NT2/D1 (cell line): ENCODE results near the gene KRCC1.
"Not testable (repeated sequence)": the region's sequence is repeated elsewhere in the genome, so short reads cannot be mapped to it uniquely, and the experiment has no call there.

ENCODE experiments used
- DNase-seq: peaks from one replicate; pipeline ENCODE4 v3.0.0-alpha.2; 2011; ENCODE audit warnings: low read depth, low spot score
- H3K27me3 ChIP-seq: 2 replicates; pipeline ENCODE4 v1.6.0; 2011; ENCODE audit warnings: mild to moderate bottlenecking; ENCODE audit not compliant: insufficient read length, insufficient read depth
- H3K36me3 ChIP-seq: 2 replicates; pipeline ENCODE4 v1.6.1; 2011; ENCODE audit warnings: mild to moderate bottlenecking, low read length, mixed read lengths; ENCODE audit not compliant: insufficient read depth, insufficient read length
- H3K4me1 ChIP-seq: 2 replicates; pipeline ENCODE4 v1.5.1; 2011; ENCODE audit not compliant: insufficient read depth, insufficient read length
- H3K4me3 ChIP-seq: 2 replicates; pipeline ENCODE4 v1.5.1; 2011; ENCODE audit warnings: low read depth; ENCODE audit not compliant: insufficient read length
- H3K9ac ChIP-seq: 2 replicates; pipeline ENCODE4 v1.6.0; 2011; ENCODE audit warnings: low read depth; ENCODE audit not compliant: insufficient read length
- H3K9me3 ChIP-seq: 2 replicates; pipeline ENCODE4 v1.5.1; 2011; ENCODE audit warnings: mild to moderate bottlenecking, low read length; ENCODE audit not compliant: insufficient read depth
- SUZ12 ChIP-seq: IDR thresholded peaks from 2 replicates; pipeline ENCODE4 v1.6.1; 2011; ENCODE audit not compliant: insufficient read length, insufficient read depth; ENCODE audit errors: extremely low read depth
- YY1 ChIP-seq: IDR thresholded peaks from 2 replicates; pipeline ENCODE4 v1.6.1; 2011; ENCODE audit not compliant: insufficient read length, insufficient read depth
- ZNF274 ChIP-seq: IDR thresholded peaks from 2 replicates; pipeline ENCODE4 v1.6.1; 2011; ENCODE audit warnings: mild to moderate bottlenecking, low read depth, low read length

KRCC1 gene

DNA sequence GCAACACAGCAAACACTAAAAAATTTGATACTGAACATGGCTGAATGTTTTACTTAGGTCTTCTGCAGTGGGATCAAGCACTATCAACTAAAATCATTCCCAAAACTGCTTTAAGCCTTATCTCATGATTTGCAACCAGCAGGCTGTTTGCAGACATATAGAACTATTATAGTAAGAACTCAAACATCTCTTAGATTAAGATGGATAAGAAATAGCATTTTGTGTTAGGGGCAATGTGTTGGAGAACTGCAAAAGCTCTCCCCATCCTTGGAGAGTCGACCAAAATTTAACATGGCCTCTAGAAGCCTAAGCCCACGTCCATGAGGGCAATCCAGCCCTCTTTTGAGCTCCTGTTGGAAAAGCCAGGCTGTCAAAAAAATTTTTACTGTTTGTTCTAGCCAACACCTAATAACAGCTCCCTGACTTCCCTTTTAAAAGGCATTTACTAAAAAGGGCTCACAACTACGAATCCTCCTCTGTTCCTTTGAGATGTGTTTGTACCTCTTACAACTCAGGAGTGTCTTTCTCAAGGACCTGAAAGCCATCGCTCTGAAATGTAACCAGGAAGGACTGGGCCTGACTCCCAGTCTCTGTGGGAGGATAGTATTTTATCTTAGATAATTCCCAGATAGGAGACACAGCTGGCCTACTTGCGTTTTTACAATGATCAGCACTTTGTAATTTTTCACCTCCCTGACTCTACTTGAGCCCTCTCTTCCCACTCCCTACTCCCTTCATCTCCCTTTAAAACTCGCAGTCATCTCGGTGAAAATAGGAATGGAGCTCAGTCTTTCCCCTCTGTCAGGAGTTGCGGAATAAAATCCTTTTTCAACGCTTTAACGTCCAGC, 1.4 kb downstream of the KRCC1 start:
- H3K9ac ChIP-seq: peak overlapping the region; percentile 87
- H3K9me3 ChIP-seq: no peaks in the 10 kb centered on the region
- no peaks in the 10 kb centered on the region for H3K27me3 ChIP-seq
- TF ChIP-seq YY1 (no peak), ZNF274 (no peak), SUZ12 (no peak)
- peaks cover 31% of the 10 kb centered on the region for H3K36me3 ChIP-seq
- no peaks in the 10 kb centered on the region for H3K4me1 ChIP-seq
- DNase-seq: no peak
- peak overlapping the region; percentile 79 for H3K4me3 ChIP-seq

- no peak overlapping the region for H3K4me3 ChIP-seq
- H3K9ac ChIP-seq: no peak overlapping the region
- H3K9me3 ChIP-seq: no peaks in the 10 kb centered on the region
- no peaks in the 10 kb centered on the region for H3K27me3 ChIP-seq
- TF ChIP-seq YY1 (no peak), SUZ12 (no peak), ZNF274 (no peak)
- peaks cover 33% of the 10 kb centered on the region for H3K36me3 ChIP-seq
- H3K4me1 ChIP-seq: no peaks in the 10 kb centered on the region
- no peak for DNase-seq
Observed at GRCh38 chr2:88053296-88053695, 2.3 kb downstream of the KRCC1 start.

DNA sequence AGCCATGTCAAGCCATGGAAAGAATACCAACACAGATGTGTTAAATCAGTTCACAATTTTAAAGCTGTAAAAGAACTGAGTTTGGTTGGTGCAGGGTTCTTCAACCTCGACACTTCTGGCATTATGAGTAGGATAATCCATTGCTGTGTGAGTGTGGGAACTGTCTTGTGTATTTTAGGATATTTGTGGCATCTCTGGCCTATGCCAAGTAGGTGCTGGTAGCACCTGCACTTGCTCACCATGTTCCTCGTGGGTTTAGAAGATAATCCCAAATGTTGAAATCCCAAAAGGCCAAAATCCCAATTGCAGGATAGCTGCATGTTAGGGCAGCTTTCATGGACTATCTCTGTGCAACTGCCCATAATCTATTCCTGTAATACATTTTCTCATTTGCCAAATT, 3.8 kb downstream of the KRCC1 start:
- no peak for TF ChIP-seq YY1
- TF ChIP-seq SUZ12: no peak
- no peak for TF ChIP-seq ZNF274

GRCh38 chr2:88049622-88050021, 6.0 kb downstream of the KRCC1 start:
- peaks cover 33% of the 10 kb centered on the region for H3K36me3 ChIP-seq
- no peak for DNase-seq
- no peaks in the 10 kb centered on the region for H3K4me1 ChIP-seq

More for the DNA sequence above, 3.8 kb downstream of the KRCC1 start:
- DNase-seq: no peak
- H3K4me3 ChIP-seq: no peak overlapping the region
- H3K9ac ChIP-seq: no peak overlapping the region
- H3K27me3 ChIP-seq: no peaks in the 10 kb centered on the region
- H3K9me3 ChIP-seq: no peaks in the 10 kb centered on the region
- no peaks in the 10 kb centered on the region for H3K4me1 ChIP-seq
- peaks cover 33% of the 10 kb centered on the region for H3K36me3 ChIP-seq

GRCh38 chr2:88048541-88048940, 7.0 kb downstream of the KRCC1 start:
- H3K27me3 ChIP-seq: no peaks in the 10 kb centered on the region
- no peak for TF ChIP-seq YY1
- no peak for TF ChIP-seq SUZ12
- no peak for TF ChIP-seq ZNF274
- peaks cover 26% of the 10 kb centered on the region for H3K36me3 ChIP-seq
- H3K4me1 ChIP-seq: no peaks in the 10 kb centered on the region
- no peak for DNase-seq
- H3K9ac ChIP-seq: no peak overlapping the region
- H3K9me3 ChIP-seq: no peaks in the 10 kb centered on the region
- H3K4me3 ChIP-seq: no peak overlapping the region

More at GRCh38 chr2:88049622-88050021, 6.0 kb downstream of the KRCC1 start:
- H3K9me3 ChIP-seq: no peaks in the 10 kb centered on the region
- H3K9ac ChIP-seq: no peak overlapping the region
- TF ChIP-seq YY1 (no peak), ZNF274 (no peak)
- no peak overlapping the region for H3K4me3 ChIP-seq
- no peaks in the 10 kb centered on the region for H3K27me3 ChIP-seq

DNA sequence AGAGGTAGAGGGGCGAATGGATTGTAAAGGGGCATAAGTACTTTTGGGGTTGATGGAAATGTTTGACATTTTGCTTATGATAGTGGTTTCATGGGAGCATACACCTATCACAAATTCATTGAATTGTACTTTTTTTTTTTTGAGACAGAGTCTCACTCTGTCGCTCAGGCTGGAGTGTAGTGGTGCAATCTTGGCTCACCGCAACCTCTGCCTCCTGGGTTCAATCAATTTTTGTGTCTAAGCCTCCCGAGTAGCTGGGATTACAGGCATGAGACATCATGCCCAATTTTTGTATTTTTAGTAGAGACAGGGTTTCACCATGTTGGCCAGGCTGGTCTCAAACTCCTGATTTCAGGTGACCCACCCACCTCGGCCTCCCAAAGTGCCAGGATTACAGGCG, 10.0 kb downstream of the KRCC1 start:
- H3K4me1 ChIP-seq, H3K9me3 ChIP-seq, H3K9ac ChIP-seq, H3K27me3 ChIP-seq, H3K4me3 ChIP-seq, H3K36me3 ChIP-seq, DNase-seq: not testable (repeated sequence)

DNA sequence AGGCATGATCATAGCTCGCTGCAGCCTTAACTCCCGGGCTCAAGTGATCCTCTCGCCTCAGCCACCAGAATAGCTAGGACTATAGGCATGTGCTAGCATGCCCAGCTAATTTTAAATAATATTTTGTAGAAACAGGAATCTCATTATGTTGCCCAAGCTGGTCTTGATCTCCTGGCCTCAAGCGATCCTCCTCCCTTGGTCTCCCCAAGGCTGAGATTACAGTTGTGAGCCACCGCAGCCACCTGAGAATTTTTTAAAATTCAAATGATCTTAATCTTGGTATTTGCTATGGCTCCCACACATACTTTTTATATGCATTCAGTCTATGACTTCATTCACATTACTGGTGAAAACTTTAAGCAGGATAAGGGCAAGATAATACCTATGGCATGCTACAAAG, 13.1 kb downstream of the KRCC1 start:
- H3K36me3 ChIP-seq: peaks cover 6% of the 10 kb centered on the region
- no peaks in the 10 kb centered on the region for H3K27me3 ChIP-seq
- no peak overlapping the region for H3K9ac ChIP-seq
- TF ChIP-seq SUZ12 (no peak), YY1 (no peak), ZNF274 (no peak)
- no peaks in the 10 kb centered on the region for H3K9me3 ChIP-seq
- H3K4me3 ChIP-seq: no peak overlapping the region
- no peaks in the 10 kb centered on the region for H3K4me1 ChIP-seq
- no peak for DNase-seq
